Lung (tissue), 12 donors: ENCODE results near the gene C1orf21. TPM values are rescaled to one million over a fixed set of nuclear protein-coding genes. Genes with fewer than 3 reads are reported as not detected.

Experiments
- ATAC-seq: fragments of 200-7000 bp; cut with Tn5 transposase; one replicate; pipeline ENCODE4 v1.9.1; 2020; ENCODE audit warnings: moderate number of reproducible peaks; ENCODE audit not compliant: insufficient read depth, low FRiP score
- DNase-seq, 3 donors: peaks; one replicate each; pipeline ENCODE4 v3.0.0-alpha.2; 2013 to 2017
- H3K27ac ChIP-seq, 2 donors: one replicate each; pipeline ENCODE4 v1.5.1; 2013; ENCODE audit warnings: mild to moderate bottlenecking in 2 of 2, moderate library complexity in 2 of 2, control low read depth in 1 of 2, inconsistent platforms in 1 of 2, low read depth in 1 of 2, low read length in 1 of 2
- H3K27me3 ChIP-seq, 3 donors: one replicate each; pipeline ENCODE4 v1.5.1; 2013; ENCODE audit warnings: low read length in 2 of 3; ENCODE audit not compliant: control insufficient read depth in 3 of 3, insufficient read depth in 3 of 3
- H3K36me3 ChIP-seq, 4 donors: one replicate each; pipeline ENCODE4 v1.5.1; 2013; ENCODE audit warnings: low read length in 4 of 4, mild to moderate bottlenecking in 1 of 4, moderate library complexity in 1 of 4; ENCODE audit not compliant: control insufficient read depth in 4 of 4, insufficient read depth in 4 of 4
- H3K4me1 ChIP-seq, 5 donors: one replicate each; pipeline ENCODE4 v1.5.1; 2013; ENCODE audit warnings: low read length in 5 of 5, mild to moderate bottlenecking in 2 of 5, moderate library complexity in 1 of 5; ENCODE audit not compliant: control insufficient read depth in 5 of 5, insufficient read depth in 5 of 5
- H3K4me3 ChIP-seq: one replicate; pipeline ENCODE4 v1.5.1; 2013; ENCODE audit warnings: mild to moderate bottlenecking, control low read depth, moderate library complexity
- H3K9ac ChIP-seq, 2 donors: one replicate each; pipeline ENCODE4 v1.5.1; 2013; ENCODE audit warnings: low read length in 2 of 2, control low read depth in 1 of 2; ENCODE audit not compliant: insufficient read depth in 1 of 2
- H3K9me3 ChIP-seq, 4 donors: one replicate each; pipeline ENCODE4 v1.5.1; 2013; ENCODE audit warnings: low read length in 3 of 4, mild to moderate bottlenecking in 1 of 4, moderate library complexity in 1 of 4; ENCODE audit not compliant: control insufficient read depth in 4 of 4, insufficient read depth in 3 of 4
- WGBS, 2 donors: extraction: QIAGEN DNeasy Blood & Tissue Kit; methylation state at CpG; one replicate each; pipeline ENCODE4 v1.1.7; 2013; 5-methylcytosine and 5-hydroxymethylcytosine counted together
- polyA plus RNA-seq, 2 donors: library from polyadenylated mRNA; stranded (reverse); fragments of 200-250 nt; gene quantifications; one replicate each; pipeline ENCODE4 v1.2.1, GENCODE V29; 2013
- total RNA-seq, 2 donors: library from RNA; depleted of rRNA in 1 of 2; stranded (reverse); fragments of >200 nt in 1 of 2; gene quantifications; one replicate each; pipeline ENCODE4 v1.2.1, GENCODE V29; 2014 to 2021
- TF ChIP-seq, protein P1 (sequence below): IDR thresholded peaks from 2 replicates; pipeline ENCODE4 v1.5.1; 2012; ENCODE audit warnings: mild to moderate bottlenecking; ENCODE audit errors: control extremely low read depth, extremely low read depth
- donor health status: control.
- donor health status: control.
- donor health status: Bipolar disorder and iron deficiency.
- donor health status: healthy.
- donor health status: DM: yes; HTN: yes; CAD: no.

C1orf21 gene
- total and polyA plus RNA-seq, 4 donors = 16.2 to 59.9 (median 45.5) TPM

DNA sequence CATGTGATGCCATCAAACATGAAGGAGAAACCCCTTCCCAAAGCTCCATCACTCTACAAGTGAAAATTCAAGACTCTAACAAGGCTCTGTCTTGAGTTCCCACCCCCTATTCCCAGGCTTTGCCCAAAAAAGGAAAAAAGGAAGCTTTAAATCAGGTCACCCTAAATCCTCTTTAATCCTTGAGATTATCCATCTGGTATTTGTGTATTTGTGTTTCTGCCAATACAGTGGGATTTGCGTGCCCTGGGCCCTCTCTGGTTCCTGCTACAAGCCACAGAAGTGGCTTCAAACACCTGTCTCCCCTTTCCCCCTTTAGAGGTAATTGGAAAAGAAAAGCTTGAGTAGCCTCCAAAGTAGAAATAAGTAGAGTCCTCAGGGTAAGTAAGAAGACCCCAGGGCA lies 247.5 kb downstream of the C1orf21 start:
- 71 to 86% methylated on average over 1 of the region's 1 CpG for WGBS, 2 donors
- no peak overlapping the region for H3K9ac ChIP-seq
- ATAC-seq (no peak), DNase-seq (no peak)
- TF ChIP-seq, protein P1, sequence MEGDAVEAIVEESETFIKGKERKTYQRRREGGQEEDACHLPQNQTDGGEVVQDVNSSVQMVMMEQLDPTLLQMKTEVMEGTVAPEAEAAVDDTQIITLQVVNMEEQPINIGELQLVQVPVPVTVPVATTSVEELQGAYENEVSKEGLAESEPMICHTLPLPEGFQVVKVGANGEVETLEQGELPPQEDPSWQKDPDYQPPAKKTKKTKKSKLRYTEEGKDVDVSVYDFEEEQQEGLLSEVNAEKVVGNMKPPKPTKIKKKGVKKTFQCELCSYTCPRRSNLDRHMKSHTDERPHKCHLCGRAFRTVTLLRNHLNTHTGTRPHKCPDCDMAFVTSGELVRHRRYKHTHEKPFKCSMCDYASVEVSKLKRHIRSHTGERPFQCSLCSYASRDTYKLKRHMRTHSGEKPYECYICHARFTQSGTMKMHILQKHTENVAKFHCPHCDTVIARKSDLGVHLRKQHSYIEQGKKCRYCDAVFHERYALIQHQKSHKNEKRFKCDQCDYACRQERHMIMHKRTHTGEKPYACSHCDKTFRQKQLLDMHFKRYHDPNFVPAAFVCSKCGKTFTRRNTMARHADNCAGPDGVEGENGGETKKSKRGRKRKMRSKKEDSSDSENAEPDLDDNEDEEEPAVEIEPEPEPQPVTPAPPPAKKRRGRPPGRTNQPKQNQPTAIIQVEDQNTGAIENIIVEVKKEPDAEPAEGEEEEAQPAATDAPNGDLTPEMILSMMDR = no peak
- no peak overlapping the region for H3K4me3 ChIP-seq
- no peak overlapping the region for H3K27ac ChIP-seq
- peaks cover 0 to 14% (median 11%) of the 10 kb centered on the region in 5 donors for H3K4me1 ChIP-seq
- H3K36me3 ChIP-seq = no peaks in the 10 kb centered on the region
- H3K27me3 ChIP-seq = no peaks in the 10 kb centered on the region
- H3K9me3 ChIP-seq = no peaks in the 10 kb centered on the region

DNA sequence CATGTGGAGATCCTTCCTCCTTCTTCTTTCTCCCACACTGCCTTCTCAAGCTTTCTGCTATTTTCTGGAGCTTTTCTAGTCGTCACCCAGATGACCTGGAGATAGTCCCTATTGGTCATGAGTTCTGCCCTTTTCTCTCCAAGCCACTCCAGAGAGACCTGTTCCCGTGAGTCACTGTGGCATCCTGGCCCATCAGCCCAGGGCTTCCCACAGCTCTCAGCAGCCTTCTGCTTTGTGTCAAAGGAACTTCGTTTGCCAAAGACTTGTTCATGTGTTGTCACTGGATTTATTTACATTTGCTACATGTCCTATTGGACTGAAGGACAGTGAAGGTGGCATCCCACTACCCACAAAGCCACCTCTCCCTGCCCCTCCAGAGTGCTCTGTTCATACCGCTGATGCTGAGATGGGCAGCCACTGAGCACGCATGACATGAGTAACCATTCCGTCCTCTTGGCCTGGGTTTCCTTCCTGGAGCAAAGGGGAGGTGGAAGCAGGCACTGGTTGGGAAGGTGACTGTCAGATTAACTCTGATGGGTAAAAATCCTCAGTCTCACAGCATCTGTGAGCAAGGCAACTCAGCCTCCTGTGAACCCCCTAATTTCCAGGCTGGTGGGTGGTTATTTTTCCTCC lies 248.6 kb downstream of the C1orf21 start:
- Histone ChIP-seq H3K9ac (no peak overlapping the region), H3K27me3 (no peaks in the 10 kb centered on the region), H3K4me3 (no peak overlapping the region), H3K27ac (no peak overlapping the region), H3K4me1 (peaks cover 0 to 11% (median under 1%) of the 10 kb centered on the region in 5 donors), H3K9me3 (no peaks in the 10 kb centered on the region), H3K36me3 (no peaks in the 10 kb centered on the region)
- TF ChIP-seq, protein P1 = no peak
- no peak for ATAC-seq
- no peak for DNase-seq
- 76 to 81% methylated on average over 6 of the region's 6 CpGs for WGBS, 2 donors

DNA sequence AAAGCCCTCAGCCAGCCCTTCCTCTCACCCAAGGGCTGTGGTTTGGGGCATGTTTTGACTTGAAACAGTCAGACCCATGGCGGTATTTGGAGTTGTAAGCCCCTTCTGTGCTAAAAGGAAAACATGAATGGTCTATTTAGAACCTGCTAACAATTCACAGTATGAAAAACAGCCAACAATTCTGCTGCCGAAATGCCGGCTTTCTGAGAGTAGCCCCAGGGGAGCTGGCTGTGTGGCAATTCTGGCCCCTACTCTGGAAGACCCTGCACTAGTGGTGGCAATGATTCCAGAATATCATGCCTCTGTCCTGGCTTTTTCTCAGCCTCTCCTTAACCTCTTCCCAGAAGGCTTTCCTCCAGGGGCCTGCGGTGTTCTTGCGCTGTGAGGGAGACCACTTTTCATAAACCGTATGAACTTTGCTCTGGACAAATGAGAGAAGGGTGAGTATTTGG lies 249.2 kb downstream of the C1orf21 start:
- Histone ChIP-seq H3K9me3 (no peaks in the 10 kb centered on the region), H3K9ac (no peak overlapping the region), H3K4me1 (peaks cover 0 to 11% (median 0%) of the 10 kb centered on the region in 5 donors), H3K27ac (no peak overlapping the region), H3K36me3 (no peaks in the 10 kb centered on the region), H3K27me3 (no peaks in the 10 kb centered on the region), H3K4me3 (no peak overlapping the region)
- ATAC-seq (no peak), DNase-seq (no peak)
- WGBS, 2 donors = 92 to 94% methylated on average over 6 of the region's 6 CpGs
- TF ChIP-seq, protein P1 = no peak
